HepG2 (cell line): Measurements from ENCODE around the gene PLPPR3. TPM values are rescaled to one million over a fixed set of nuclear protein-coding genes. Genes with fewer than 3 reads are reported as not detected.

Source experiments
- ARNT ChIP-seq: fragments of 450-650 bp; IDR thresholded peaks from 2 replicates; pipeline ENCODE4 v1.6.1; 2017
- BCL6 ChIP-seq: IDR thresholded peaks from 2 replicates; pipeline ENCODE4 v1.6.1; 2016; ENCODE audit warnings: missing genetic modification reagents, missing compliant biosample characterization
- DRAP1 ChIP-seq: IDR thresholded peaks from 2 replicates; pipeline ENCODE4 v1.6.1; 2016; ENCODE audit warnings: missing genetic modification reagents, missing compliant biosample characterization
- HNF4G ChIP-seq, 2 experiments: sonication (generic) in 1 of 2; formaldehyde crosslinking in 1 of 2; IDR thresholded peaks; 2 replicates each; pipeline versions ENCODE4 v1.4.0 to v1.6.1; 2011 to 2020; ENCODE audit warnings: borderline replicate concordance in 2 of 2, low read depth in 2 of 2, mild to moderate bottlenecking in 2 of 2, low read length in 1 of 2, missing genetic modification reagents in 1 of 2, moderate library complexity in 1 of 2
- IKZF4 ChIP-seq: sonication (generic); formaldehyde crosslinking; IDR thresholded peaks from 2 replicates; pipeline ENCODE4 v1.5.1; 2020; ENCODE audit warnings: borderline replicate concordance, mild to moderate bottlenecking, low read depth, missing genetic modification reagents; ENCODE audit errors: not compliant biosample characterization
- ISL2 ChIP-seq: sonication (generic); formaldehyde crosslinking; IDR thresholded peaks from 2 replicates; pipeline ENCODE4 v1.5.0; 2020; ENCODE audit warnings: missing genetic modification reagents
- KMT2A ChIP-seq: sonication (generic); formaldehyde crosslinking; IDR thresholded peaks from 2 replicates; pipeline ENCODE4 v1.4.0; 2020; ENCODE audit warnings: missing genetic modification reagents
- MEIS2 ChIP-seq: sonication (generic); formaldehyde crosslinking; IDR thresholded peaks from 2 replicates; pipeline ENCODE4 v1.9.0; 2021; ENCODE audit warnings: mild to moderate bottlenecking, missing genetic modification reagents
- NAIF1 ChIP-seq: sonication (generic); formaldehyde crosslinking; IDR thresholded peaks from 2 replicates; pipeline ENCODE4 v1.5.0; 2020; ENCODE audit warnings: mild to moderate bottlenecking, missing genetic modification reagents, borderline replicate concordance
- POLR2AphosphoS5 ChIP-seq: IDR thresholded peaks from 2 replicates; pipeline ENCODE4 v1.6.1; 2012; ENCODE audit warnings: low read depth, low read length
- RXRA ChIP-seq: sonication (generic); formaldehyde crosslinking; IDR thresholded peaks from 2 replicates; pipeline ENCODE4 v1.5.1; 2020; ENCODE audit warnings: missing genetic modification reagents
- TBL1XR1 ChIP-seq: fragments of 150-350 bp; IDR thresholded peaks from 2 replicates; pipeline ENCODE4 v1.6.1; 2014; ENCODE audit warnings: borderline replicate concordance, low read length; ENCODE audit not compliant: partially characterized antibody
- XRCC5 ChIP-seq: fragments of 200-400 bp; formaldehyde crosslinking; optimal IDR thresholded peaks from 2 replicates; pipeline ENCODE3; 2017; ENCODE audit warnings: mild to moderate bottlenecking, low read length
- ZBTB26 ChIP-seq: IDR thresholded peaks from 2 replicates; pipeline ENCODE4 v1.6.1; 2016; ENCODE audit warnings: missing compliant biosample characterization, missing genetic modification reagents, borderline replicate concordance
- ZMAT5 ChIP-seq: sonication (generic); formaldehyde crosslinking; IDR thresholded peaks from 2 replicates; pipeline ENCODE4 v1.5.0; 2020; ENCODE audit warnings: mild to moderate bottlenecking, low read depth, missing genetic modification reagents, borderline replicate concordance
- ZNF263 ChIP-seq: sonication (generic); formaldehyde crosslinking; IDR thresholded peaks from 2 replicates; pipeline ENCODE4 v1.4.0; 2020; ENCODE audit warnings: missing genetic modification reagents
- ZNF431 ChIP-seq: sonication (generic); formaldehyde crosslinking; IDR thresholded peaks from 2 replicates; pipeline ENCODE4 v1.9.0; 2022; ENCODE audit warnings: missing genetic modification reagents, low read depth, mild to moderate bottlenecking, borderline replicate concordance
- ZNF558 ChIP-seq: sonication (generic); formaldehyde crosslinking; IDR thresholded peaks from 2 replicates; pipeline ENCODE4 v1.9.0; 2022; ENCODE audit warnings: mild to moderate bottlenecking, missing genetic modification reagents, borderline replicate concordance
- ZNF569 ChIP-seq: sonication (generic); formaldehyde crosslinking; IDR thresholded peaks from 2 replicates; pipeline ENCODE4 v1.5.0; 2020; ENCODE audit warnings: mild to moderate bottlenecking, missing genetic modification reagents, moderate library complexity, borderline replicate concordance
- ZNF747 ChIP-seq: sonication (generic); formaldehyde crosslinking; IDR thresholded peaks from 2 replicates; pipeline ENCODE4 v1.8.1; 2023; ENCODE audit warnings: missing genetic modification reagents, mild to moderate bottlenecking, borderline replicate concordance
- ZNF766 ChIP-seq: sonication (generic); formaldehyde crosslinking; IDR thresholded peaks from 2 replicates; pipeline ENCODE4 v1.5.0; 2020; ENCODE audit warnings: missing genetic modification reagents, borderline replicate concordance
- polyA plus RNA-seq, 8 experiments: library from polyadenylated mRNA; depleted of rRNA in 3 of 8; stranded (reverse) in 7 of 8; unstranded in 1 of 8; fragments of >200 nt; fragmentation: Illumina TruSeq in 4 of 8; extraction: Trizol in 4 of 8; gene quantifications; 2 replicates each; pipeline versions ENCODE4 v1.2.1 to v1.2.3, GENCODE V29; 2011 to 2016; ENCODE audit warnings: low read depth in 4 of 8, missing spikeins in 1 of 8, mixed read lengths in 1 of 8; ENCODE audit not compliant: insufficient read depth in 1 of 8
- total RNA-seq, 5 experiments: library from RNA; depleted of rRNA; stranded (reverse); fragments of >200 nt; fragmentation: Illumina TruSeq; extraction: Trizol; gene quantifications; 2 replicates each; pipeline ENCODE4 v1.2.3, GENCODE V29; 2016; ENCODE audit warnings: low read depth in 1 of 5
- TF ChIP-seq, protein P1 (sequence below): IDR thresholded peaks from 2 replicates; pipeline ENCODE4 v1.6.1; 2016; ENCODE audit warnings: control low read depth
- TF ChIP-seq, protein P2 (sequence below): conservative IDR thresholded peaks from 2 replicates; pipeline ENCODE4 v1.6.1; 2018; ENCODE audit warnings: missing genetic modification reagents
- TF ChIP-seq, protein P3 (sequence below): sonication (generic); formaldehyde crosslinking; IDR thresholded peaks from 2 replicates; pipeline ENCODE4 v1.4.0; 2020; ENCODE audit warnings: missing genetic modification reagents

PLPPR3 gene
- total and polyA plus RNA-seq, 2 of the 13 experiments (the other 11 are each of a cell fraction or from before 2014, with no cell fraction given), result 0.07 to 0.16 TPM

GRCh38 chr19:800360-801029 lies 21.3 kb downstream of the PLPPR3 start (continued):
- TF ChIP-seq POLR2AphosphoS5 (no peak), ZMAT5 (no peak), RXRA (peak; percentile 27), ISL2 (CRISPR knock-in tag) (no peak), ZNF263 (CRISPR knock-in tag) (peak; percentile 96), TBL1XR1 (no peak), NAIF1 (CRISPR knock-in tag) (no peak), ZNF558 (CRISPR knock-in tag) (no peak), IKZF4 (CRISPR knock-in tag) (no peak), ARNT (no peak), DRAP1 (CRISPR knock-in tag) (peak; percentile 39; the same call in 1 of the 2 replicates), ZNF569 (CRISPR knock-in tag) (no peak), ZNF747 (no peak), ZNF766 (CRISPR knock-in tag) (no peak), XRCC5 (no peak), ZNF431 (CRISPR knock-in tag) (no peak), KMT2A (CRISPR knock-in tag) (0 out of 2 replicates have a peak, but pooled peaks have one; percentile 41), HNF4G (IDR thresholded peaks at IDR 0.05; ENCODE audit: borderline replicate concordance, low read depth, low read length) (no peak), HNF4G (CRISPR knock-in tag; IDR thresholded peaks at IDR 0.05; ENCODE audit: borderline replicate concordance, low read depth) (no peak), ZBTB26 (no peak), MEIS2 (CRISPR knock-in tag) (no peak), BCL6 (CRISPR knock-in tag) (peak; percentile 57)
- TF ChIP-seq, protein P1, sequence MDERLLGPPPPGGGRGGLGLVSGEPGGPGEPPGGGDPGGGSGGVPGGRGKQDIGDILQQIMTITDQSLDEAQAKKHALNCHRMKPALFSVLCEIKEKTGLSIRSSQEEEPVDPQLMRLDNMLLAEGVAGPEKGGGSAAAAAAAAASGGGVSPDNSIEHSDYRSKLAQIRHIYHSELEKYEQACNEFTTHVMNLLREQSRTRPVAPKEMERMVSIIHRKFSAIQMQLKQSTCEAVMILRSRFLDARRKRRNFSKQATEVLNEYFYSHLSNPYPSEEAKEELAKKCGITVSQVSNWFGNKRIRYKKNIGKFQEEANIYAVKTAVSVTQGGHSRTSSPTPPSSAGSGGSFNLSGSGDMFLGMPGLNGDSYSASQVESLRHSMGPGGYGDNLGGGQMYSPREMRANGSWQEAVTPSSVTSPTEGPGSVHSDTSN, result no peak
- TF ChIP-seq, protein P2, sequence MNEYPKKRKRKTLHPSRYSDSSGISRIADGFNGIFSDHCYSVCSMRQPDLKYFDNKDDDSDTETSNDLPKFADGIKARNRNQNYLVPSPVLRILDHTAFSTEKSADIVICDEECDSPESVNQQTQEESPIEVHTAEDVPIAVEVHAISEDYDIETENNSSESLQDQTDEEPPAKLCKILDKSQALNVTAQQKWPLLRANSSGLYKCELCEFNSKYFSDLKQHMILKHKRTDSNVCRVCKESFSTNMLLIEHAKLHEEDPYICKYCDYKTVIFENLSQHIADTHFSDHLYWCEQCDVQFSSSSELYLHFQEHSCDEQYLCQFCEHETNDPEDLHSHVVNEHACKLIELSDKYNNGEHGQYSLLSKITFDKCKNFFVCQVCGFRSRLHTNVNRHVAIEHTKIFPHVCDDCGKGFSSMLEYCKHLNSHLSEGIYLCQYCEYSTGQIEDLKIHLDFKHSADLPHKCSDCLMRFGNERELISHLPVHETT (CRISPR knock-in tag), result no peak
- TF ChIP-seq, protein P3, sequence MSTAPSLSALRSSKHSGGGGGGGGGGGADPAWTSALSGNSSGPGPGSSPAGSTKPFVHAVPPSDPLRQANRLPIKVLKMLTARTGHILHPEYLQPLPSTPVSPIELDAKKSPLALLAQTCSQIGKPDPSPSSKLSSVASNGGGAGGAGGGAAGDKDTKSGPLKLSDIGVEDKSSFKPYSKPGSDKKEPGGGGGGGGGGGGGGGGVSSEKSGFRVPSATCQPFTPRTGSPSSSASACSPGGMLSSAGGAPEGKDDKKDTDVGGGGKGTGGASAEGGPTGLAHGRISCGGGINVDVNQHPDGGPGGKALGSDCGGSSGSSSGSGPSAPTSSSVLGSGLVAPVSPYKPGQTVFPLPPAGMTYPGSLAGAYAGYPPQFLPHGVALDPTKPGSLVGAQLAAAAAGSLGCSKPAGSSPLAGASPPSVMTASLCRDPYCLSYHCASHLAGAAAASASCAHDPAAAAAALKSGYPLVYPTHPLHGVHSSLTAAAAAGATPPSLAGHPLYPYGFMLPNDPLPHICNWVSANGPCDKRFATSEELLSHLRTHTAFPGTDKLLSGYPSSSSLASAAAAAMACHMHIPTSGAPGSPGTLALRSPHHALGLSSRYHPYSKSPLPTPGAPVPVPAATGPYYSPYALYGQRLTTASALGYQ (CRISPR knock-in tag), result no peak
